Retina (tissue), 1 donor: Measurements from ENCODE around the gene CACHD1.
A peak's percentile ranks its signal among the peaks of the same experiment; 100 is the strongest.

Source experiments
- DNase-seq: peaks from one replicate; pipeline ENCODE4 v3.0.0-alpha.2; 2016

The CACHD1 gene

DNA sequence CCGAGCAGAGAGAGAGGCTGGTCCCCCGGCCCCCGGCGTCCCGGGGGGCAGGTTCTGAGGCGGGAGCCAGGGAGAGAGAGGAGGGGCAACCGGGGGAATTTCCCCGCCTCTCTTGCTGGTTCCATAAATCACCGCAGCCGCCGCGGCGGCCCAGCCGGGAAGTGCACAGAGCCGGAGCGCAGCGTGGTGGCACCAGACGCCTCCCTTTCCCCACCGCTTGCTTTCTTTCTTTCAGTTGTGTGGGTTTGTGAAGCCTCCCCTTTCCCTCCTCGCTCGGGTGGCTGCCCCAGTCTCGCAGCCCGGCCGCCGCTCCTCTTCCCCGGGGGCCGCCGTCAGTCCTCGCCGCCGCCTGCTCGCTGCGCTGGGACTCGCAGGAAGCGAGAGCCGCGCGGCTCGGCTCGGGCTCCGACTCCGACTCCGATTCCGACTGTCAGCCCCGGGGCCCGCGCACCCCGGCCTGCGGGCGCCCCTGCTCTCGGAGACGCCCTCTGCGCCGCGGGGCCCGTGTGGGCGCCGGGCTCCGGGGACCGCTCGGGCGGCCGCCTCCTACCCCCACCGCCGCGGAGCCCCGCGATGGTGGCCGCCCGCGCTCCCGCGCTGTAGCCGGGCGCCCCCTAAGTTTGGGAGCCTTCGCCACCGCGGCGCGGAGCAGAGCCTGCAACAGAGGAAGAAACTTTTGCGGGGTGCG lies at the start of gene CACHD1:
CACHD1 (plus strand) TSS at position 153 of the 688 bp plus-strand sequence. CDS start 616 bp downstream, outside the sequence.
- peak; percentile 95 for DNase-seq

GRCh38 chr1:64421377-64421776 lies 48.6 kb upstream of the CACHD1 start:
- DNase-seq: no peak

DNA sequence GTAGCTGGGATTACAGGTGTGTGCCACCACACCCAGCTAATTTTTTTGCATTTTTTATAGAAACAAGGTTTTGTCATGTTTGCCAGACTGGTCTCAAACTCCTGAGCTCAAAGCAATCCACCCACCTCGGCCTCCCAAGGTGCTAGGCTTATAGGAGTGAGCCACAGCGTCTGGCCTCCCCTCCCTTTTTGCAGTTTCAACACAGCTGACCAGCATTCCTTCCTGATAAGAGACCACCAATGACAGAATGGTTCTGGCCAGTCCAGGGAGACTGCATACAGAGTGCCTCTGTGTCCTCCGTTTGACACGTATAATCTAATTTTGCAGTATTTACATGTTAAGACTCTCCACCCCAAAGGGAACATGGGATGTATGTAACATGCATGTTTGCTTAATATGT lies 46.4 kb upstream of the CACHD1 start:
- no peak for DNase-seq

DNA sequence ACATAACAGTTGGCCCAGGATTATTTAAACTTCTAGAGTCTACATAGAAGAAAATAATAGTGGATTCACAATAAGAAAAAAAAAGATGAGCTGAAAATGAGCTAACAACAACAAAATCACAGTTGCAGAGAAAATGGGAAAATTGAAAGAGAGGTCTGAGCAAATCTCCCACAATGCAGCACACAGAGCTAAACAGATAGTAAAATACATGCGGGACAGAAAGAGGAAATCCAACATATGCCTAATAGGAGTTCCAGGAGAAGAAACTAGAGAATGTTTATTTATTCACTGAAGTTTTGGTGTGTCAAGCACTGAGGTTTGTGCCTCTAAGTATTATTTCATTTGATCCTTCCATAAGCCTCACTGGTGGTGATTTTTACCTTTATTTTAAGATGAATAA lies 45.5 kb upstream of the CACHD1 start:
- DNase-seq: no peak

DNA sequence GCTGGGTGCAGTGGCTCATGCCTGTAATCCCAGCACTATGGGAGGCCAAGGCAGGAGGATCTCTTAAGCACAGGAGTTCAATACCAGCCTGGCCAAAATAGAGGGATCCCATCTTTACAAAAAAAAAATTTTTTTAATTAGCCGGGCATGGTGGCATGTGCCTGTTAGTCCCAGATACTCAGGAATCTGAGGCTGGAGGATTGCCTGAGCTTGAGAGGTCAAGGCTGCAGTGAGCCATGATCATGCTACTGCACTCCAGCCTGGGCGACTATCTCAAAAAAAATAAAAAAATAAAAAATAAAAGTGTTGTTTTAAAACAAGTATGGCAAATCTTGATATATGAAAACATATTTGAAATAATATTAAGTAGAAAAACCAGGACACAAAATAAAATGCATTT lies 44.4 kb upstream of the CACHD1 start:
- DNase-seq: no peak

DNA sequence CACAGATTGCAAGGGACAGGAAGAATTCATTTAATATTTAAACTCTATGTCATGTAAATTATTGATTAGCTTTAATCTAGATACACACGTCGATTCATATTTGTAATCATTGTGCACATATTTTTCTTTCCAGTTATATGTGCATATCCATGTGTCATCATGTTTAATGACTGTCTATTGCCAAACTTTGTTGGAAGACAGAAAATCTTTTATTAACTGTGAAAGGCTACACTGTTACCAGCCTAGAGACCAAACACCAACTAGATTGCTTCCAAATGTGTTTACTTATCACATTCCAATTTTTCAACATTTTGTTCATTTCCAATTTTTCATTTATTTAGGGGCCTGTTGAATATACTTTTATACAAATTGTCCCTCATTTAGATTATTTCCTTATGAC lies 43.2 kb upstream of the CACHD1 start:
- DNase-seq: no peak

- no peak for DNase-seq
Measured at GRCh38 chr1:64427879-64428278, 42.0 kb upstream of the CACHD1 start.

- DNase-seq: no peak
Measured at GRCh38 chr1:64433308-64433707, 36.6 kb upstream of the CACHD1 start.

DNA sequence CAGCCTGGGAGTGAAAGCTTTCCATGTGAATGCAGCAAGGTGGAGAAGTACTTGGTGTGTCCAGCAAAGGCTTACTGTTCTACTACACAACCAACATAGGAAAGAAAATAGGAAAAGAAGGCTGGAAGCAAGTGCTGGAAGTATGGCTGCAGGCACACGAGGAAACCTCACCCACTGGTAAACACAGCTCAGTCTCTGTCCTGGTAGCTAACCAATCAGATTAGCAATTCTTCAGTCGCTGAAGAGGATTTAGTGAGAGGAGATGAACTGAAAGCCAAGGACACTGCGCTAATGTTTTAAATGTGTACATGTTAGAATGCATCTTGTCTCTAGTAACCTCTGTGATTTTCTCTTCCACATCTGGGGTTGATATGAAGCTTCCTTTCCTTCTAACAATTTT lies 36.2 kb upstream of the CACHD1 start:
- DNase-seq: no peak

- no peak for DNase-seq
Measured at GRCh38 chr1:64435000-64435399, 34.9 kb upstream of the CACHD1 start.

- DNase-seq: no peak
Measured at GRCh38 chr1:64437453-64437852, 32.5 kb upstream of the CACHD1 start.

DNA sequence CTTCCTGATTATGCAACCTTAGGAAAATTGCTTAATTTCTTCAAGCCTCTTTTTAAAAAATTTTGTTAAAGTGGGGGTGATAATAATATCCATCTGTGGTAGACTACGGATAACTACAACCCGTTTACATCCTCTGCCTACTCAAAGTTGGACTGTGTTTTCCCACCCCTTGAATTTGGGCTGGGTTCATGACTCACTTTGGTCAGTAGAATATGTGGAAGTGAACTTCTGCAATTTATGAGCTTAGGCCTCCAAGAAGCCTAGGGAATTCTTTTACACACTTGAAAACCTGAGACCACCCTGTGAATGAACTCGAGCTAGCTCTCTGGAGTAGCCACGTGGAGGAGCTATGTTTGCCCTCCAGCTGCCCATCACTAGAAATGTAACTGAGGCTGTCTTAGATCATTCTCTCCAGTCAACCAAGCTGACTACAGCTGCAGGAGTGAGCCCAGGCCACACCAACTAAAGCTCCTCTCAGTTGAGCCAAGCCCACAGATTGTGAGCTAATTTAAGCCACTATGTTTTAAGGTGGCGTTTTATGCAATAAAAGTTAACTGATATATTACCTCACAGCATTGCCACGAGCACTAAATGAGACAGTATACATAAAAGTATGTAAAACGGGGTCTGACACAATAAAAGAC lies 29.6 kb upstream of the CACHD1 start:
- DNase-seq: no peak

DNA sequence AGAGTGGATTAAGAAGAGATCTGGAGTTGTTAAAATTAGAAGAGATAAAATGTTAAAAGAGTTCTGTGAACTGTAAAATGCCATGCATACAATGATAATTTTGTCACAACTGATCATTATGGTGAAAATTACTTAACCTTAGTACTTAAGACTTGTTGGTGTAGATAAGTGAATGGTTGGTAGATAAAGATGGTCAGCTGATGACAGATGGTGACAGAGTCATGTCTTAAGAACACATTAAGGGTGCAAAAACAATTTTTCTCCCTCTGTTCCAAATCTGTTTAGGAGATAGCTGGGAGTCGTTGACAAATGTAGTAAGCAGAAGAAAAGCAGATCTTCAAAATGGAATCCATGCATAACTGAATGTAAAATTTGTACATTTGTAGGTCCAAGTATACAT lies 18.5 kb upstream of the CACHD1 start:
- no peak for DNase-seq

DNA sequence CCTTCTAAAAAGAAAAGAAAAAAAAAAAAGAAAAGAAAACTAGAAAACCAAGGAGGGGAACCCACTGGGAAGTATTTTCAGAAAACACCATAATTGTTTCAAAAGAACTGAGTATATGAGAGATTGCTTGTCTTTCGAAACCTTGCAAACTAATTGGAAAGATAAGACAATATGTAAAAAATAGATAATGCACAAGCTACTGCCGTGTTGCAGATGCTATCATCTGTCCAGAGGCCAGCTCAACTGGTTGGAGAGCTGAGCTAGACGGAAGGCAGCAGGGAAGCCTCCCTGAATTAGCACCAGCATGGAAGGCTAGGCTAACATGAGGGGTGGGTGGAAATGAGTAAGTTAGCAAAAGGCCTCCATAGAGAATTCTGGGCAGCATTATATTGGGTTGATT lies 16.2 kb upstream of the CACHD1 start:
- DNase-seq: no peak

- no peak for DNase-seq
Measured at GRCh38 chr1:64458915-64459314, 11.0 kb upstream of the CACHD1 start.

DNA sequence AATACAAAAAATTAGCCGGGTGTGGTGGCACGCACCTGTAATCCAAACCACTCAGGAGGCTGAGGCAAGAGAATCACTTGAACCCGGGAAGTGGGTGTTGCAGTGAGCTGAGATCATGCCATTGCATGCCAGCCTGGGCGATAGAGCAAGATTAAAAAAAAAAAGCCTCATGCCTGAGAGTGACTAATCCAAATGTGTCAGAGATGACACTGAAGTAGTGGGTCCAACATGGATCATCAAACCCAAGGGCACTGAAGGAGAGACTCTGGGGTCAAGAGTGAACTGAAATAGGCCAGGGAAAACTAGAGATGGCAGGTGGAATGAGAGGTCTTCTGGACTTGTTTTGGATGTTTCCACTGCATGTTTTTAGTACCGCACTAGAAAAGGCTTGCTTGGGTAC lies 10.2 kb upstream of the CACHD1 start:
- DNase-seq: no peak

- DNase-seq: no peak
Measured at GRCh38 chr1:64466033-64466432, 3.9 kb upstream of the CACHD1 start.

DNA sequence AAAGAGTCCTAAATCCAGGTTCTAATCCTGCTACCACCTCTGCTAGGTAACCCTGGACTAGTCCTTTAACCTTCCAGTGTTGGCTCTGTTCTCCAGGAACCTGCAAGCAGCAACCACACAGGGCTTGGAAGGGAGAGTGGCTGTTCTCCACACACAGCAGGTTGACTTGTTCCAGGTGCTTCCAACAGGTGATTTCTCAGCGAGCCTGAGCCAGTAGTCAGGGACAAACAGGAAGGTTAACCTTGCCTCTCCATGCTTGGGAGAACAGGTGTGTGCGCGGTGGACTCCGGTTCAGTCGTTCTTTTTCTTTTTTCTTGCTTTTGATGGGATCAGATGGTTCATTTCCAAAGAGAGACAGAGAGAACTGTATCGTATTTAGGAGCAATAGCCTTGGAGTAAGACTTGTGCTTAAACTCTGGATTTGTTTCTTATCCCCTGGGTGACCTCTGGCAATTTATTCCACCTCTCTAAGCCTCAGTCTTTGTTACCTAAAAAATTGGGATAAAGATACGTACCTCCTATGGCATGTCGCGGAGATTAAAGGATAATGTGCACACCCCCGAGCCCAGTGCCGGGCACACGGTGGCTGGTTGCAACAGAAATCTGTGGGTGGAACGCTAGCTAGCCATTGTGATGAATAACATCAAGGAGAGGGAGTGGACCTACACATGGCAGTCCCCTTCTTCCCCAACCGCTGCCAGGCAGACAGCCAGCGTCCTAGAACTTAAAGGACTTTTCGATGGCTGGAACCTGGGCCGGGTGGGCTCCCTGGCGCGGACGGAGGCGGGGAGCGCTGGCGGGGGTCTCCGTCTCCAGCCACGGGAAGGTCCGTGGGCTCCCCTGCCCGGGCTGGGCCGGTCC lies 583 bp upstream of the CACHD1 start:
- no peak for DNase-seq

DNA sequence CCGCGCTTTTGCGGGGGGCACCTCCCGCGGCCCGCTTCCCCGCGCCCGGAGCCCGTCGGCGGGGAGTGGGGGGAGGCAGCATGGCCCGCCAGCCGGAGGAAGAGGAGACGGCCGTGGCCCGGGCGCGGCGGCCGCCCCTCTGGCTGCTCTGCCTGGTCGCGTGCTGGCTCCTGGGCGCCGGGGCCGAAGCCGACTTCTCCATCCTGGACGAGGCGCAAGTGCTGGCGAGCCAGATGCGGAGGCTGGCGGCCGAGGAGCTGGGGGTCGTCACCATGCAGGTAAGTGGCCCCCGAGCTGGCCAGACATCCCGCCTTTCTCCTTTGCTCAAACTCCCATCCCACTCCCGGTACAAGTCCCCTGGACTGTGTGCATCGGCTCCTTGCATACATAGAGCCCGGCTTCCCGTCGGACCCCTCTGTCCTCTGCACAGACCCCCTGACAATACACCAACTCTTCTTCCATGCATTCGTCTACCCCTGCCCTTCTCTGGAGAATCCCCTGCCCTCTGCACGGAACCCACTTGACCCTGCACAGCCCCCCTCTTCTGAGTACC lies 812 bp downstream of the CACHD1 start:
- peak; percentile 86 for DNase-seq

- DNase-seq: peak; percentile 82
Measured at GRCh38 chr1:64471218-64472039, 1.5 kb downstream of the CACHD1 start.

DNA sequence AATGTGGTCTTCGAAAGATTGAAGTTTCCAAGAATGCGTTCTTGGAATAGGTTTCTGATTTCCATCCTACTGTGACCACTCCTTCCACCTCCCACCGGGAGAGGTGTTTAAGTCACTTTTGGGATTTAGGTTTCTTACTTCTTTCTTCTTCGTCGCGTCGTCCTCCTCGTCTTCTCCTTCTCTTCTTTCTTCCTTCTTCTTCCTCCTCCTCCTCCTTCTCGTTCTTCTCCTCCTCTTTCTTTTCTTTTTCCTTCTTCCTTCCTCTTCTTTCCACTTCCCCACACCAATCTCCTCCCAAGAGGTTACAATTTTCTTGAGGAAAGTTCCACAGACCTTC lies 2.1 kb downstream of the CACHD1 start:
- DNase-seq: no peak

GRCh38 chr1:64472805-64473204 lies 2.9 kb downstream of the CACHD1 start:
- no peak for DNase-seq

DNA sequence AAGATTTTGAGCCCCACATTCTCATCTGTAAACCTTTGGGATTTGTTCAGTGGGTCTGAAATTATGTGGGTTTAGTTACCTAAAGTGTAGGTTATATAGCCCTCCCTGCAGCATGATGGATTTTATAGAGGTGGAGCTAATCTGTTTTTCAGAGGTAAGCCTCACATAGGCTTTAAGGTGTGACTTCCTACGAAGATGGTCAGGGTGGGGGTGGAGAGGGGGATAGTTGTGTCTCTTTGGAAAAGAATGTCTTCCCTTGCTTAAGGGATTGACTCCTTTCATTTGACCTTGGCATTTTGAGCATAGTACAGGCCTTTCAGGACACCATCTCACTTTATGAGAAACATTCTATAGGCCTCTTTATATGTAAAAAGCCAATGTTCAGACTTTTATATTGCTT lies 3.4 kb downstream of the CACHD1 start:
- no peak for DNase-seq
